SK-N-SH (cell line): Measurements from ENCODE around the gene SCYL2. TPM values are rescaled to one million over a fixed set of nuclear protein-coding genes. Genes with fewer than 3 reads are reported as not detected.

Experiments used
- CTCF ChIA-PET: fragments of 300-600, 350-600 bp; formaldehyde crosslinking; extraction: SDS; loops from one replicate; lab custom pipeline; 2021; lab: Yijun Ruan, JAX
- POLR2A ChIA-PET: fragments of 350-600 bp; sonication (Branson Sonifier 250); formaldehyde crosslinking; extraction: SDS; loops from one replicate; lab custom pipeline; 2020; ENCODE audit warnings: antibody characterized with exemption, inconsistent platforms; lab: Yijun Ruan, JAX
- DNase-seq: peaks from one replicate; pipeline ENCODE4 v3.0.0; 2012
- H2AFZ ChIP-seq: fragments of 200-600 bp; sonication (generic); 2 replicates; pipeline ENCODE4 v1.8.1; 2016; ENCODE audit warnings: antibody characterized with exemption, mild to moderate bottlenecking, low read depth
- H3F3A ChIP-seq: fragments of 200-600 bp; sonication (generic); replicated peaks from 2 replicates; pipeline ENCODE3; 2016; ENCODE audit warnings: antibody characterized with exemption, mild to moderate bottlenecking; ENCODE audit not compliant: insufficient read depth
- H3K27ac ChIP-seq, 2 experiments: fragments of 200-500 bp in 1 of 2; fragments of 200-600 bp in 1 of 2; sonication (Bioruptor generic) in 1 of 2; sonication (generic), shearing (Covaris generic) in 1 of 2; 2 replicates each; pipeline versions ENCODE4 v1.5.1 to v1.6.1; 2014 to 2016; ENCODE audit warnings: low read depth in 2 of 2, inconsistent platforms in 1 of 2, low read length in 1 of 2, mild to moderate bottlenecking in 1 of 2, mixed read lengths in 1 of 2
- H3K27me3 ChIP-seq: fragments of 200-600 bp; sonication (generic), shearing (Covaris generic); 2 replicates; pipeline ENCODE4 v1.6.1; 2016; ENCODE audit warnings: mixed run types; ENCODE audit not compliant: insufficient read depth
- H3K36me3 ChIP-seq, 2 experiments: fragments of 200-500 bp in 1 of 2; fragments of 200-600 bp in 1 of 2; sonication (Bioruptor generic) in 1 of 2; sonication (generic) in 1 of 2; replicated peaks in 1 of 2; 2 replicates each; pipeline versions ENCODE3 to v1.5.1; 2014 to 2016; ENCODE audit warnings: low read length in 1 of 2, mild to moderate bottlenecking in 1 of 2; ENCODE audit not compliant: insufficient read depth in 2 of 2, control insufficient read depth in 1 of 2
- H3K4me1 ChIP-seq, 2 experiments: fragments of 200-500 bp in 1 of 2; fragments of 200-600 bp in 1 of 2; sonication (Bioruptor generic) in 1 of 2; sonication (generic), shearing (Covaris generic) in 1 of 2; 2 replicates each; pipeline versions ENCODE4 v1.5.1 to v1.6.1; 2014 to 2016; ENCODE audit warnings: low read depth in 1 of 2, low read length in 1 of 2, mixed run types in 1 of 2; ENCODE audit not compliant: insufficient read depth in 2 of 2, control insufficient read depth in 1 of 2
- H3K4me2 ChIP-seq: fragments of 200-600 bp; sonication (generic), shearing (Covaris generic); 2 replicates; pipeline ENCODE4 v1.6.1; 2017; ENCODE audit warnings: mixed run types
- H3K4me3 ChIP-seq, 2 experiments: fragments of 200-500 bp in 1 of 2; fragments of 200-600 bp in 1 of 2; sonication (Bioruptor generic) in 1 of 2; sonication (generic), shearing (Covaris generic) in 1 of 2; 2 replicates each; pipeline versions ENCODE4 v1.5.1 to v1.8.1; 2014 to 2016; ENCODE audit warnings: low read depth in 2 of 2, inconsistent platforms in 1 of 2, low read length in 1 of 2, mild to moderate bottlenecking in 1 of 2, mixed read lengths in 1 of 2, moderate library complexity in 1 of 2
- H3K79me2 ChIP-seq: fragments of 200-600 bp; sonication (generic); 2 replicates; pipeline ENCODE4 v1.8.1; 2017; ENCODE audit warnings: mild to moderate bottlenecking; ENCODE audit not compliant: insufficient read depth
- H3K9ac ChIP-seq: fragments of 200-600 bp; sonication (generic); 2 replicates; pipeline ENCODE4 v1.6.1; 2017; ENCODE audit warnings: mixed run types
- H3K9me2 ChIP-seq: fragments of 200-600 bp; sonication (generic); 2 replicates; pipeline ENCODE4 v1.6.1; 2017; ENCODE audit warnings: mixed run types
- H3K9me3 ChIP-seq: fragments of 200-600 bp; sonication (generic); 2 replicates; pipeline ENCODE4 v1.6.1; 2017; ENCODE audit warnings: mixed run types, mild to moderate bottlenecking, moderate library complexity
- H4K20me1 ChIP-seq: fragments of 200-600 bp; sonication (generic); 2 replicates; pipeline ENCODE4 v1.6.1; 2017; ENCODE audit warnings: mild to moderate bottlenecking, mixed run types; ENCODE audit not compliant: insufficient read depth
- CTCF ChIP-seq: fragments of 200-600 bp; sonication (generic); IDR thresholded peaks from 2 replicates; pipeline ENCODE4 v1.6.1; 2017; ENCODE audit warnings: antibody characterized with exemption, mild to moderate bottlenecking, moderate library complexity
- EP300 ChIP-seq, 2 experiments: IDR thresholded peaks; 2 replicates each; pipeline versions ENCODE4 v1.4.0 to v1.6.1; 2012; ENCODE audit warnings: borderline replicate concordance in 1 of 2, low read depth in 1 of 2, low read length in 1 of 2
- FOXM1 ChIP-seq: IDR thresholded peaks from 2 replicates; pipeline ENCODE4 v1.4.0; 2012; ENCODE audit warnings: low read depth, mild to moderate bottlenecking
- MAX ChIP-seq: IDR thresholded peaks from 2 replicates; pipeline ENCODE4 v1.4.0; 2012; ENCODE audit warnings: low read depth
- MEF2A ChIP-seq: IDR thresholded peaks from 2 replicates; pipeline ENCODE4 v1.4.0; 2012; ENCODE audit warnings: low read depth, borderline replicate concordance
- PBX3 ChIP-seq: IDR thresholded peaks from 2 replicates; pipeline ENCODE4; 2012
- POLR2AphosphoS5 ChIP-seq: IDR thresholded peaks from 2 replicates; pipeline ENCODE4 v1.6.1; 2012; ENCODE audit warnings: low read depth, low read length
- RCOR1 ChIP-seq: fragments of 150-350 bp; IDR thresholded peaks from 2 replicates; pipeline ENCODE4 v1.6.1; 2017; ENCODE audit warnings: antibody characterized with exemption, low read length
- RXRA ChIP-seq: IDR thresholded peaks from 2 replicates; pipeline ENCODE4 v1.4.0; 2012; ENCODE audit warnings: low read depth, mild to moderate bottlenecking, borderline replicate concordance
- SIN3A ChIP-seq: IDR thresholded peaks from 2 replicates; pipeline ENCODE4 v1.6.1; 2012; ENCODE audit warnings: low read depth, mild to moderate bottlenecking, low read length, moderate library complexity, borderline replicate concordance
- TEAD4 ChIP-seq: IDR thresholded peaks from 2 replicates; pipeline ENCODE4 v1.4.0; 2012; ENCODE audit warnings: mild to moderate bottlenecking, borderline replicate concordance; ENCODE audit not compliant: insufficient read depth
- USF1 ChIP-seq: IDR thresholded peaks from 2 replicates; pipeline ENCODE4 v1.4.0; 2012; ENCODE audit warnings: low read depth, borderline replicate concordance
- USF2 ChIP-seq: fragments of 150-350 bp; IDR thresholded peaks from 2 replicates; pipeline ENCODE4 v1.6.1; 2017; ENCODE audit warnings: antibody characterized with exemption, low read length, low read depth, borderline replicate concordance
- WGBS: methylation state at CpG from one replicate; pipeline ENCODE4 v1.1.6; 2017; ENCODE audit warnings: low lambda C conversion rate; 5-methylcytosine and 5-hydroxymethylcytosine counted together
- polyA plus RNA-seq, 3 experiments: library from polyadenylated mRNA; depleted of rRNA; stranded (reverse); fragments of >200 nt; gene quantifications; 2 replicates each; pipeline ENCODE4 v1.2.3, GENCODE V29; 2012
- TF ChIP-seq, protein P1 (sequence below): IDR thresholded peaks from 2 replicates; pipeline ENCODE4 v1.4.0; 2012; ENCODE audit warnings: low read depth, borderline replicate concordance

SCYL2 gene
- polyA plus RNA-seq, 1 of the 3 experiments (the other 2 are of a cell fraction) = 7.5 TPM

- WGBS = 97% methylated on average over 1 of the region's 1 CpG
These were observed 8.8 kb upstream of the SCYL2 start for GRCh38 chr12:100258127-100258526.

More at GRCh38 chr12:100258127-100258526, 8.8 kb upstream of the SCYL2 start:
- CTCF ChIA-PET = no interaction called here
- POLR2A ChIA-PET = no interaction called here
- no peak overlapping the region for H3K27ac ChIP-seq
- H3K9me3 ChIP-seq = no peaks in the 10 kb centered on the region
- no peaks in the 10 kb centered on the region for H3F3A ChIP-seq
- no peak overlapping the region for H3K9ac ChIP-seq
- H3K4me2 ChIP-seq = no peak overlapping the region
- H4K20me1 ChIP-seq = no peaks in the 10 kb centered on the region
- TF ChIP-seq, protein P1, sequence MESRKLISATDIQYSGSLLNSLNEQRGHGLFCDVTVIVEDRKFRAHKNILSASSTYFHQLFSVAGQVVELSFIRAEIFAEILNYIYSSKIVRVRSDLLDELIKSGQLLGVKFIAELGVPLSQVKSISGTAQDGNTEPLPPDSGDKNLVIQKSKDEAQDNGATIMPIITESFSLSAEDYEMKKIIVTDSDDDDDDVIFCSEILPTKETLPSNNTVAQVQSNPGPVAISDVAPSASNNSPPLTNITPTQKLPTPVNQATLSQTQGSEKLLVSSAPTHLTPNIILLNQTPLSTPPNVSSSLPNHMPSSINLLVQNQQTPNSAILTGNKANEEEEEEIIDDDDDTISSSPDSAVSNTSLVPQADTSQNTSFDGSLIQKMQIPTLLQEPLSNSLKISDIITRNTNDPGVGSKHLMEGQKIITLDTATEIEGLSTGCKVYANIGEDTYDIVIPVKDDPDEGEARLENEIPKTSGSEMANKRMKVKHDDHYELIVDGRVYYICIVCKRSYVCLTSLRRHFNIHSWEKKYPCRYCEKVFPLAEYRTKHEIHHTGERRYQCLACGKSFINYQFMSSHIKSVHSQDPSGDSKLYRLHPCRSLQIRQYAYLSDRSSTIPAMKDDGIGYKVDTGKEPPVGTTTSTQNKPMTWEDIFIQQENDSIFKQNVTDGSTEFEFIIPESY = no peak
- TF ChIP-seq RCOR1 (no peak), PBX3 (no peak), MAX (no peak), TEAD4 (no peak), MEF2A (no peak), FOXM1 (no peak), USF1 (no peak), RXRA (no peak), CTCF (no peak), EP300 (IDR thresholded peaks at IDR 0.05; ENCODE audit: borderline replicate concordance in 1 of 2, low read depth in 1 of 2, low read length in 1 of 2) (no peak), USF2 (no peak), SIN3A (no peak), POLR2AphosphoS5 (no peak)
- no peak overlapping the region for H3K4me3 ChIP-seq
- no peak for DNase-seq
- H3K9me2 ChIP-seq = no peaks in the 10 kb centered on the region
- no peaks in the 10 kb centered on the region for H3K27me3 ChIP-seq
- H3K79me2 ChIP-seq = no peaks in the 10 kb centered on the region
- H2AFZ ChIP-seq = no peak overlapping the region
- no peaks in the 10 kb centered on the region for H3K36me3 ChIP-seq
- H3K4me1 ChIP-seq = peaks cover 0 to 1% of the 10 kb centered on the region in 2 experiments; a peak in 1 of 4 replicates
